Stimulated activated CD4-positive, alpha-beta T cell treated with anti-CD3 and anti-CD28 coated beads, Interleukin-12 subunit alpha, Interleukin-12 subunit beta, amount 100 ng/mL, for 4 hours (primary cell): ENCODE data around the gene CD96.
"Not testable (repeated sequence)": the region's sequence is repeated elsewhere in the genome, so short reads cannot be mapped to it uniquely, and the experiment has no call there.

ENCODE experiments used
- DNase-seq: peaks from one replicate; pipeline ENCODE4 v3.0.0-alpha.2; 2020

CD96 gene

GRCh38 chr3:111595232-111595631, 53.2 kb downstream of the CD96 start, which contains the start of gene ZBED2:
ZBED2 (minus strand) TSS chr3:111595346; CDS start chr3:111594201, 1,145 bp downstream.
- DNase-seq = no peak

GRCh38 chr3:111596328-111596727, 54.3 kb downstream of the CD96 start:
- DNase-seq = no peak

GRCh38 chr3:111598139-111598538, 56.1 kb downstream of the CD96 start:
- no peak for DNase-seq

GRCh38 chr3:111598552-111598951, 56.6 kb downstream of the CD96 start:
- DNase-seq = no peak

GRCh38 chr3:111601810-111602209, 59.8 kb downstream of the CD96 start:
- no peak for DNase-seq

- no peak for DNase-seq
Observed at GRCh38 chr3:111603679-111604078, 61.7 kb downstream of the CD96 start.

- no peak for DNase-seq
Observed at GRCh38 chr3:111604119-111604518, 62.1 kb downstream of the CD96 start.

GRCh38 chr3:111605018-111605417, 63.0 kb downstream of the CD96 start:
- no peak for DNase-seq

GRCh38 chr3:111605493-111605892, 63.5 kb downstream of the CD96 start:
- DNase-seq = no peak

GRCh38 chr3:111607240-111607920, 65.4 kb downstream of the CD96 start:
- DNase-seq = no peak

- DNase-seq = no peak
Observed at GRCh38 chr3:111608383-111608782, 66.4 kb downstream of the CD96 start.

GRCh38 chr3:111609700-111610099, 67.7 kb downstream of the CD96 start:
- no peak for DNase-seq

- no peak for DNase-seq
Observed at GRCh38 chr3:111610189-111610588, 68.2 kb downstream of the CD96 start.

- DNase-seq = no peak
Observed at GRCh38 chr3:111610612-111611054, 68.6 kb downstream of the CD96 start.

GRCh38 chr3:111613294-111613693, 71.3 kb downstream of the CD96 start:
- DNase-seq = no peak

- DNase-seq = no peak
Observed at GRCh38 chr3:111615880-111616279, 73.9 kb downstream of the CD96 start.

GRCh38 chr3:111616417-111617105, 74.6 kb downstream of the CD96 start:
- DNase-seq = peak; percentile 55

GRCh38 chr3:111617406-111617805, 75.4 kb downstream of the CD96 start:
- DNase-seq = no peak

- no peak for DNase-seq
Observed at GRCh38 chr3:111617912-111618601, 76.1 kb downstream of the CD96 start.

GRCh38 chr3:111618945-111619344, 76.9 kb downstream of the CD96 start:
- DNase-seq = no peak

GRCh38 chr3:111619833-111620232, 77.8 kb downstream of the CD96 start:
- no peak for DNase-seq

- peak; percentile 24 for DNase-seq
Observed at GRCh38 chr3:111621535-111621934, 79.5 kb downstream of the CD96 start.

- no peak for DNase-seq
Observed at GRCh38 chr3:111627092-111627491, 85.1 kb downstream of the CD96 start.

GRCh38 chr3:111629018-111629417, 87.0 kb downstream of the CD96 start:
- DNase-seq = not testable (repeated sequence)
